SU-DHL-6 (cell line): Measurements from ENCODE around the gene VSX1.

ENCODE experiments used
- CTCF ChIP-seq: fragments of 200-600 bp; sonication (generic); IDR thresholded peaks from one replicate; pipeline ENCODE4 v1.5.1; 2017; ENCODE audit warnings: antibody characterized with exemption, mild to moderate bottlenecking, low read length, moderate library complexity; ENCODE audit not compliant: insufficient read depth, poor library complexity, severe bottlenecking
- EZH2phosphoT487 ChIP-seq: fragments of 200-600 bp; sonication (generic), shearing (Covaris generic); conservative IDR thresholded peaks from 2 replicates; pipeline ENCODE4 v1.6.1; 2018; ENCODE audit warnings: mild to moderate bottlenecking, antibody characterized with exemption, low read length, moderate library complexity, mixed read lengths

GRCh38 chr20:25085756-25086495 lies 4.0 kb upstream of the VSX1 start:
- no peak for TF ChIP-seq CTCF
- no peak for TF ChIP-seq EZH2phosphoT487
